SU-DHL-6 (cell line): ENCODE measurements around the gene TPH2.

ENCODE experiments used
- H2AFZ ChIP-seq: fragments of 200-600 bp; sonication (generic); 2 replicates; pipeline ENCODE4 v1.6.1; 2014; ENCODE audit warnings: low read depth, mild to moderate bottlenecking, moderate library complexity, mixed read lengths, antibody characterized with exemption, low read length; ENCODE audit not compliant: severe bottlenecking
- H3F3A ChIP-seq: fragments of 200-600 bp; shearing (Covaris generic); 2 replicates; pipeline ENCODE4 v1.6.0; 2016; ENCODE audit warnings: antibody characterized with exemption, mild to moderate bottlenecking; ENCODE audit not compliant: insufficient read depth
- H3K27ac ChIP-seq: fragments of 200-600 bp; sonication (generic); 2 replicates; pipeline ENCODE4 v1.5.1; 2016; ENCODE audit warnings: low read depth, mild to moderate bottlenecking, low read length, moderate library complexity, mixed read lengths
- H3K27me3 ChIP-seq: fragments of 200-600 bp; sonication (generic), shearing (Covaris generic); 2 replicates; pipeline ENCODE4 v1.6.0; 2014; ENCODE audit warnings: mild to moderate bottlenecking, low read length
- H3K36me3 ChIP-seq: fragments of 200-600 bp; sonication (generic); 2 replicates; pipeline ENCODE4 v1.6.1; 2014; ENCODE audit warnings: mild to moderate bottlenecking, low read length, mixed read lengths
- H3K4me2 ChIP-seq: fragments of 300-600, 200-600 bp; shearing (Covaris generic), sonication (generic); 2 replicates; pipeline ENCODE4 v1.6.0; 2014; ENCODE audit warnings: low read length, low read depth, mild to moderate bottlenecking; ENCODE audit not compliant: poor library complexity, severe bottlenecking
- H3K4me3 ChIP-seq: fragments of 200-600 bp; sonication (generic); 2 replicates; pipeline ENCODE4 v1.5.1; 2014; ENCODE audit warnings: antibody characterized with exemption, low read length, mild to moderate bottlenecking, mixed read lengths; ENCODE audit not compliant: insufficient read depth, poor library complexity, severe bottlenecking
- H3K79me2 ChIP-seq: fragments of 200-600 bp; sonication (generic); 2 replicates; pipeline ENCODE4 v1.6.1; 2014; ENCODE audit warnings: mild to moderate bottlenecking, low read length, moderate library complexity; ENCODE audit not compliant: insufficient read depth
- H3K9ac ChIP-seq: fragments of 200-600 bp; sonication (generic); 2 replicates; pipeline ENCODE4 v1.7.0; 2014; ENCODE audit warnings: mild to moderate bottlenecking, low read length
- H3K9me2 ChIP-seq: fragments of 200-600 bp; sonication (generic); replicated peaks from 2 replicates; pipeline ENCODE4 v1.6.1; 2014; ENCODE audit warnings: low read length; ENCODE audit not compliant: insufficient read depth
- H3K9me3 ChIP-seq: fragments of 200-600 bp; sonication (generic); 2 replicates; pipeline ENCODE4 v1.6.1; 2014; ENCODE audit warnings: low read length, mixed read lengths; ENCODE audit not compliant: insufficient read depth
- H4K20me1 ChIP-seq: fragments of 200-600 bp; sonication (generic); 2 replicates; pipeline ENCODE4 v1.6.1; 2014; ENCODE audit warnings: low read depth, mild to moderate bottlenecking, antibody characterized with exemption, low read length, moderate library complexity, mixed read lengths
- CTCF ChIP-seq: fragments of 200-600 bp; sonication (generic); IDR thresholded peaks from one replicate; pipeline ENCODE4 v1.5.1; 2017; ENCODE audit warnings: antibody characterized with exemption, mild to moderate bottlenecking, low read length, moderate library complexity; ENCODE audit not compliant: insufficient read depth, poor library complexity, severe bottlenecking
- EZH2phosphoT487 ChIP-seq: fragments of 200-600 bp; sonication (generic), shearing (Covaris generic); conservative IDR thresholded peaks from 2 replicates; pipeline ENCODE4 v1.6.1; 2018; ENCODE audit warnings: mild to moderate bottlenecking, antibody characterized with exemption, low read length, moderate library complexity, mixed read lengths

Gene TPH2

DNA sequence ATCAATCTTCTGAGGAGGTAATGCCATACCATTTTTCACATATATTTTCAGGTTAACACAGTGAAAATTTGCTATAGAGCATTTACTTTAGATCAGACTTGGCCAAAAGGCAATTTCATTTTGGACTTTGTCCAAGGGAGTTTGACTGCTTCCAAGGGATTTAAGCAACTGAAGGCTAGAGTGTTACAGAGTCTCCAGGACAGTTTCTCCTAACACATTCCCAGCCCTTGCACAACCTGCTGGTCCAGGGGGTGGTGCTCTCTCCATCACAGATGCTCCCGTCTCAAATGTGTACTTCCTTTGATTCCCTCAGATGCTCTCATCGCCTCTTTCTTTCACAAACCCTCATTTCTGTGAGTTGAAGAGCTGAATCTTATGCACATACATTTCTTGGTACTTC, 143.1 kb downstream of the TPH2 start:
- H3K9me2 ChIP-seq: no peaks in the 10 kb centered on the region
- no peak overlapping the region for H3K9ac ChIP-seq
- H3K4me3 ChIP-seq: no peak overlapping the region
- H3K4me2 ChIP-seq: no peak overlapping the region
- no peaks in the 10 kb centered on the region for H3F3A ChIP-seq
- no peak overlapping the region for H3K27ac ChIP-seq
- H3K36me3 ChIP-seq: no peaks in the 10 kb centered on the region
- no peaks in the 10 kb centered on the region for H4K20me1 ChIP-seq
- H2AFZ ChIP-seq: no peak overlapping the region
- H3K9me3 ChIP-seq: no peaks in the 10 kb centered on the region
- no peak for TF ChIP-seq CTCF
- TF ChIP-seq EZH2phosphoT487: no peak
- no peaks in the 10 kb centered on the region for H3K27me3 ChIP-seq
- H3K79me2 ChIP-seq: no peaks in the 10 kb centered on the region
